Activated naive CD4-positive, alpha-beta T cell treated with anti-CD3 and anti-CD28 coated beads, Interleukin-2, amount 50 U/mL, for 72 hours (primary cell): ENCODE measurements around the gene DDX5. TPM values are rescaled to one million over a fixed set of nuclear protein-coding genes. Genes with fewer than 3 reads are reported as not detected.

Source experiments
- total RNA-seq, 2 donors: library from RNA; stranded (reverse); gene quantifications; one replicate each; pipeline ENCODE4 v1.2.3, GENCODE V29; 2022

The DDX5 gene
- total RNA-seq, 2 donors from 2014 or later, result 687 to 793 TPM

Other genes with a start within 250 kb of the DDX5 start
- 10 to 100 TPM; 12.1 to 14.7 TPM for gene TEX2, start 243.0 kb downstream of the DDX5 start, total RNA-seq
- 10 to 100 TPM in 1 of 2 donors, 1 to 10 TPM in 1; 6.3 to 21.5 TPM for gene PECAM1, start 115.4 kb downstream of the DDX5 start, total RNA-seq
- gene MILR1, start 57.2 kb downstream of the DDX5 start, total RNA-seq, result under 1 TPM in 1 of 2 donors, not detected in 1; 0.64 TPM
- 10 to 100 TPM; 35.2 to 71.6 TPM for gene POLG2, start 9.2 kb downstream of the DDX5 start, total RNA-seq
- 100 to 1,000 TPM in 1 of 2 donors, 10 to 100 TPM in 1; 49.5 to 142 TPM for gene CEP95, start 688 bp upstream of the DDX5 start, total RNA-seq
- gene SMURF2, start 156.0 kb upstream of the DDX5 start, total RNA-seq, result 10 to 100 TPM; 14.9 to 16.0 TPM